ENCODE data around the gene PM20D2.

PM20D2 gene

GRCh38 chr6:89146718-89147700, 1.2 kb downstream of the PM20D2 start:
- DNase-seq: no peak

- DNase-seq: no peak
These were observed 2.3 kb downstream of the PM20D2 start for GRCh38 chr6:89148016-89148750.

- no peak for DNase-seq
These were observed 8.3 kb downstream of the PM20D2 start for GRCh38 chr6:89154131-89154530.

- DNase-seq: no peak
These were observed 14.7 kb downstream of the PM20D2 start for GRCh38 chr6:89160331-89161092.

- DNase-seq: peak; percentile 31
These were observed 15.6 kb downstream of the PM20D2 start for GRCh38 chr6:89161326-89162046.

DNA sequence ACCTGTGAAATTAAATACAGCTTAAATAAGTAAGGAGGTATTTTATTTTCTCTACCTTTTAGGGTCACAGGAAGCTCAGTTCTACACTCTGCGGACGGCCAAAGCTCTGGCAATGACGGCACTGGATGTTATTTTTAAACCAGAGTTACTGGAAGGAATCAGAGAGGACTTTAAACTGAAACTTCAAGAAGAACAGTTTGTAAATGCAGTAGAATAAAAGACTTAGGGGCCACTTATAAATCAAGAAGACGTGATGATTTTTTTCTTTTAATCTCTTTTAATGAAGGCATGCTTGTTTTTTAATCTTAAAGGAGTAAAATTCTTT, 16.2 kb downstream of the PM20D2 start:
- no peak for DNase-seq

DNA sequence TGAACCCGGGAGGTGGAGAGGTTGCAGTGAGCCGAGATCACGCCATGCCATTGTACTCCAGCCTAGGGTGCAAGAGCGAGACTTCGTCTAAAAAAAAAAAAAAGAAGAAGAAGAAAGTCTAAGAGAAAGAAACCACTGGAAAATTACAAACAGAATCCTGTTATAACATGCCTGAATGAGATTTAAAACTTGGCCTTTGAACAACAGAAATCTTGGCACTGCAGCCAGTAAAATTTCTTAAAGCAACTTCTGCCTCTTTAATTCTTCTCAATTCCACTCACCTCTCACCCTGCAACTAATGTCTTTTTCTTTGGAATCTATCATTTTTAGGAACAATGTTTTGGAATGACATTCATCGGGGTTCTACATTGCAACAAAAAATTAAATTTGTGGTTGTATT, 26.3 kb downstream of the PM20D2 start:
- DNase-seq: no peak

- DNase-seq: no peak
These were observed 27.8 kb downstream of the PM20D2 start for GRCh38 chr6:89173634-89174033.

GRCh38 chr6:89180112-89180511, 34.3 kb downstream of the PM20D2 start:
- DNase-seq: no peak

DNA sequence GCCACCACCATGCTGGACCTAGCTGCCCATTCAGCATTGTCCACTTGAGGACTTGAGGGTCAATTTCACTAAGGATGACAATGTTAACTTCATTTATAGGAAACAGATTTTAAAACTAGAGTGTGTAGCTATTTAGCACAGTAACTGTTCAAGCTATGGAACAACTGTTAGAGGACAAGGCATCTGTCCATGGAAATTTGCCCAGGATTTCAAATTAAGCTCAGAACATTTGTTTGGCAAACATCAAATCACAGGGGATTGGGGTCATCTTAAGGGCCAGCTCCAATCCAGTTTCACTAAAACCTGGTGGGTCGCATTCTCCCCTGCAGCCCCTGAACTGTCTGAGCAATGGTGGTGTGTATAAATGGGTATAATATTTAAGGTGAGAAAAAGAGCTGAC, 35.1 kb downstream of the PM20D2 start:
- no peak for DNase-seq

- DNase-seq: no peak
These were observed 37.4 kb downstream of the PM20D2 start for GRCh38 chr6:89183294-89183693.

DNA sequence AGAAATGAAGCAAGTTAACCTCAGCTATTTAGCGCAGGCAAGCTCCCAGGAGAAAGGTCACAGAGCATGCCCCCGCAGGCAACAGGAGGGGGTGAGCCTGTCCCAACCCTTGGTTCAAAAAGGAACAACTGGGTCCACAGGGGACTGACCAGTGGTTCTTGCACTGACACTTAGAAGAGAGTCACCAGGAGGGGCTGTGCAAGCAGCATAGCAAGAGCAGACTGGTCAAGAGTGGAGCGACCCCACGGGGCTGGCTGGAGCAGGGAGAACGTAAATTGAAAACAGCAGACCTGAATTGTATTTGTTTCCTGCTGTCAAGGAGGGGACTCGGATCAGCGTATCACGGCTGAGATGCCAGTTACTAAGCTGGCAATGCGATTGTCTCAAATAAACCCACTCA, 38.5 kb downstream of the PM20D2 start:
- no peak for DNase-seq

GRCh38 chr6:89186762-89187161, 40.9 kb downstream of the PM20D2 start:
- no peak for DNase-seq

GRCh38 chr6:89187504-89187903, 41.6 kb downstream of the PM20D2 start:
- no peak for DNase-seq

DNA sequence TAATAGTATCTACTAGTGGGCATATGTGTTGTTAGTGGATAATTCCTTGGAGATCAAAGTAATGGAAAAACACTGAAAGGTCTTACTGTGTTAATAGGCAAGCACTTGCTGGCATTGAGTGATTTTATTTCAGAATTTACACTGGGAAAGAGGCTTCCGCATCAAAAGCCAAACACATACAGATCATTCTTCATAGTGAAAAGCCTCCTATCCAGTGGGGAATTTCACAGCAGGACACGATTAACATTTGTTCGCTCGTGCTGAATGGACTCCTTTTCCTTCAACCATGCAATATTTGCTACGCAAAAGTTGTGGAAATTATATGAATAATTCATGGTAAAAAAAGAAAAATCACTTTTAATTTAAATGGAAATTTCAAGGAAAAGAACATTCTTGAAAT, 44.9 kb downstream of the PM20D2 start:
- no peak for DNase-seq

DNA sequence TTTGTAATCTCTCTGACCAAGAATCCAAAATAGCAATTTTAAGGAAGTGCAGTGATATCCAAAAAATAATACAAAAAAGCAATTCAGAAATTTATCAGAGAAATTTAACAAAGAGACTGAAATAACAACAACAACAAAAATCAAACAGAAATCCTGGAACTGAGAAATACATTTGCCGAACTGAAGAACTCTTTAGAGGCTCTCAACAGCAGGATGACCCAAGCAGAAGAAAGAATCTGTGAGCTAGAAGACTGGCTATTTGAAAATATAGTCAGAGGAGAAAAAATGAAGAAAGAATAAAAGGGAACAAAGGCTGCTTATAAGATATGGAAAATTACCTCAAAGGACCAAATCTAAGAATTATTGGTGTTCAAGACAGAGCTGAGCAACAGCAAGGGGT, 48.7 kb downstream of the PM20D2 start:
- peak; percentile 13 for DNase-seq

DNA sequence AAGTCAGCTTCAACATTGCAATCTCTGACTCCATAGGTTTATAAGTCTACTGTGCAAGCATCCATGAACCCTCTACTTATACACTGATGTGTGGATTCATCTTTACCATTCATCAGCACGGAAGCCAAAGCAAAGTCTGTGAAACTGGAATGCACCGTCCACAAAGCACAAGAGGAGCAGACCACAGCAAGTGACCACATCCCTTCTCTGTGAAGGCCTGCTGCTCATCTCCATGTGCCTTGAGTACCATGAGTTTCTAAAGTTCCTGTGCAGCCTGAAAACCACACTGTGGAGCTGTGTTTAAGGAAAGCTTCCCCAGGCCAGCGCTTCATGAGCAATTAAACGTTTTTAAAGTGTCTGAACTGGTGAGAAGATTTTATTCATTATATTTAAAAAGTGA, 51.3 kb downstream of the PM20D2 start:
- DNase-seq: peak; percentile 7

DNA sequence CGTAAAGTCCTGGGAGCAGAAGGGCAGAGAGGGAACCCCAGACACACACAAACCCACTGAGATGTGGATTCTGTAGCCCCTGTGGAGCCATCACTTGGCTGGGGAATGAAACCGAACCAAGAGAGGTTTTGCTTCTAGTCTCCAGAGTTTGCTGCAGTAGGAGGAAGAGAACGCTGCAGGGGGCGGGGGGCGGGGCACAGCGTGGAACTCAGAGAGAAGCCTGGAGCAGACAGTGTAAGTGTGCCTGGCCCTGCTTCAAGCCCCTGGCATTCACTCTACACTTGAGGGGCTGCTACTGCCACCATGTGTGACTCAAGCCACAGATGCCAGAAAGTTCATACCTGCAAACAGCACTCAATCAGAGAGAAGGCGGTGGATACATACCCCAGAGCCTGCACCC, 52.4 kb downstream of the PM20D2 start:
- no peak for DNase-seq

GRCh38 chr6:89199579-89199978, 53.7 kb downstream of the PM20D2 start:
- DNase-seq: no peak

- DNase-seq: no peak
These were observed 54.9 kb downstream of the PM20D2 start for GRCh38 chr6:89200706-89201215.

DNA sequence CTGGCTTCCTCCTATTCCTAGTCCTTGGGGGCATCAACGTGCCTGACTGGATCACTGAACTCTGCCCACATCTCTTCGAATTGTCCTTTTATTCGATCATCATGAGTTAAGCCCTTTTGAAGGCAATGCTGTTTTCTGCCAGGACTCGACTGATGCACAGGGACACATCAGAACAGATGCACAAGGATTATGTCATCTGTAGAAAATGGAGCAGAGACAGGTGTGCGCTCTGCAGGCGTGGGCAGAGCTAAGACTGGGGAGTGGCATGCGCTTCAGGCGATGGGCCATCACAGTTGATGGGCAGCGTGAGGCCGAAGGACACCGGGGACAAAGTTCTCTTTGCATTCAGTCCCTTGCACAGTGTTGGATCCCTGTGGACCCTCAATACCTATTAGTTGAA, 58.2 kb downstream of the PM20D2 start:
- no peak for DNase-seq

DNA sequence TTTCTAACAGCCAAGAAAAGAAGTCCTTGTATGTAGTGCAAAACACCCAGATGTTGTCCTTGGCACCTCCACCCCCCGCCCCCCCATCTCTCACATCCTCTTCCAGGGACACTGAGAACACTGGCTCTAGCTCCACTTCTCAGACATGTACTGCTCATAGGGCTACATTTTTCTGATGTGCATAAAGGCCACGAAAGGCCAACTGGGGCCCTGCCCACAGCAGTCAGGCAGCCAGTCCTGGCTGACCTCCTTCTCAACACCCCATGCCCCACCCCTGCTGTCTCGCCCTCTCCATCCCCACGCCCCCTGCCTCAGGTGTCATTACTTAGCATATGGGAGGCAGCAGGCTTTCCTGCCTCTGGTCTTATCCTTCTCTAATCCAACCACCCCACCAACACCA, 60.0 kb downstream of the PM20D2 start:
- no peak for DNase-seq

DNA sequence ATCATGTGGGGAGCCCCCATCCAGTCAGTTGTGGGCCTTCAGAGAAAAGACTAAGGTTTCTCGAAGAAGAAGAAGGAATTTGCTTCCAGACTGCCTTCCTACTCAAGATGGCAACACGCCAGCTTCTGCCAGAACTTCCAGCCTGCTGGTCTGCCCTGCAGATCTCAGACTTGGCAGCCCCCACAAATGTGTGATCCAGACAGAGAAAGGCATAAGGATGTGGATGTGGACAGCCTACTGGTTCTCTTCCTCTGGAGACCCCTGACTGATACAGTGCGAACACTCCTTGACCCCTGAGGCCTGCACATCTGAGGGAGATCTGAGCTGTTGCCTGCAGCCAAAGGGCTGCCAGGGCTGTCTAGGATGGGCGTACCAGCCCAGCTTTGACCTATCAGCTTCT, 62.7 kb downstream of the PM20D2 start:
- DNase-seq: no peak

Data from OCI-M1 (cell line).